HS-5 (cell line): ENCODE measurements around the gene CDKN1C.
A peak's percentile ranks its signal among the peaks of the same experiment; 100 is the strongest.

Experiments used
- DNase-seq: peaks from one replicate; pipeline ENCODE4 v3.0.0-alpha.2; 2012; ENCODE audit warnings: low read depth

CDKN1C gene

GRCh38 chr11:2885678-2886081 lies at the start of gene CDKN1C:
Gene CDKN1C, minus strand, starts transcription at chr11:2885775. Its CDS starts 319 bp downstream, at chr11:2885456.
- peak; percentile 36 for DNase-seq

DNA sequence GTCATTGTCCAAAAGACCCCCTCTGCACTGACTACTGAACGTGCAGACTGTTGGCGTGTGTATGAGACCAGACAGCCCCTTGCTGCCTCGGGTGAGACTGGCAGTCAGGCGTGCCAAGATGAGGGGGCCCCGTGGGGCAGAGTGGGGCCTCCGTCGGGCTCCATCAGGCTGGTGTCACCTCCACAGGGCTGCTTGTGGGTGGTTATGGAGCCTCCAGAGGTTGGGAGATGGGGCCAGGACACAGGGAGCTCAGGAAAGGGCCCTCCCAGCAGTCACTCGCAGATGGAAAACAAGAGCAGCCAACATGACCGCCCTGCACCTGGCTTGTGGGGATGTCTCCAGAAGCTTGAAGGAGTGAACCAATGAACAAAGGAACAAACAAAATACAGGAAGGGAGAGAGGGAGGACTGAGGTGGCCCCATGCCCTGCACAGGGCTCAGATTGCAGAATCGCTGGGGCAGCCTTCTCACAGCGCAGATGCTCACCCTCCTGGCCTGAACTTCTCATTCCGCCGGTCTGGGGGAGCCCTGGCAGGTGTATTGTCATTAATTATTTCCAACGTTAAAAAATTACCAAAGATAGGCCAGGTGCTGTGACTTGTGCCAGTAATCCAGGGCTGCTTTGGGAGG lies 49.1 kb upstream of the CDKN1C start:
- DNase-seq, result no peak

GRCh38 chr11:2934021-2934550 lies 48.5 kb upstream of the CDKN1C start:
- no peak for DNase-seq

GRCh38 chr11:2933375-2934020 lies 47.9 kb upstream of the CDKN1C start:
- DNase-seq, result peak; percentile 75

- no peak for DNase-seq
Measured at GRCh38 chr11:2932850-2933251, 47.3 kb upstream of the CDKN1C start.

- no peak for DNase-seq
Measured at GRCh38 chr11:2931771-2932738, 46.5 kb upstream of the CDKN1C start.

- DNase-seq, result no peak
Measured at GRCh38 chr11:2931420-2931746, 45.8 kb upstream of the CDKN1C start.

GRCh38 chr11:2930704-2931419 lies 45.3 kb upstream of the CDKN1C start:
- no peak for DNase-seq

DNA sequence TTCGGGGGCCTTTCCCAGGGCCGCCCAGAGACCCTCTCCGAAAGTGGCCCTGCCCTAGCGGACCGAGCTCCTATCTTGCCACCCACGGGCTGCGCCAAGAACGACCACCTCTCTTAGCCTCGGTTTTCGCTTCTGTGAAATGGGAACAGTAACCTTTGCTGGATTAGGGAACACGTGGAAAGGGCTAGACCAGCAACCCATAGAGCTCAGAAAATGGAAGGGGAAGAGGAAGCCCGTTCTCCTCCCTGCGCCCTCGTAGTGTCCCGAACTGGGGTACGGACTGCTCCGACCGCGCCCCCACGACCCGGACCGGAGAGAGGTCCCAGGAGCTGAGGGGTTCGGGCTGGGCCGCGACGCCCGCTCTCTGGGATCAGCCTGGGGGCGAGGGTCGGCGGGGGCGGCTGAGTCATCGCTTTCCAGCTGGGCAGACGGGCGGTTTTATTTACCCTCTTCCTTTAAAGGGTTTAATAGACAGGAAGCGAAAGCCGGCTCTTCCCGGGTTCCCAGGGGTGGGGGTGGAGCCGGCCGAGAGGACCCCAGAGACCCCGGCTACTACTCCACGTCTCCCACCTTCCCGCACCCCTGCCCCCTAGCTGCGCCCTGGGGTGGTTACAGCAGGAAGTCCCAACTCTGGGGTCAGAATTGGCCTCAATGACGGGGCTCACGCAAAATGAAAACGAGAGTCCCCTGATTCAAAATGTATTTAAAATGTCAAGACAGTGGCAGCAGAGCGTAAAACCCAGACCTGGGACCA lies 44.6 kb upstream of the CDKN1C start:
- no peak for DNase-seq

GRCh38 chr11:2929531-2929949 lies 44.0 kb upstream of the CDKN1C start:
- DNase-seq, result no peak

- no peak for DNase-seq
Measured at GRCh38 chr11:2928605-2929530, 43.3 kb upstream of the CDKN1C start, which contains the start of gene PHLDA2. Gene PHLDA2, minus strand, starts transcription at chr11:2929420. Its CDS starts 56 bp downstream, at chr11:2929364.

- no peak for DNase-seq
Measured at GRCh38 chr11:2927851-2928604, 42.5 kb upstream of the CDKN1C start.

DNA sequence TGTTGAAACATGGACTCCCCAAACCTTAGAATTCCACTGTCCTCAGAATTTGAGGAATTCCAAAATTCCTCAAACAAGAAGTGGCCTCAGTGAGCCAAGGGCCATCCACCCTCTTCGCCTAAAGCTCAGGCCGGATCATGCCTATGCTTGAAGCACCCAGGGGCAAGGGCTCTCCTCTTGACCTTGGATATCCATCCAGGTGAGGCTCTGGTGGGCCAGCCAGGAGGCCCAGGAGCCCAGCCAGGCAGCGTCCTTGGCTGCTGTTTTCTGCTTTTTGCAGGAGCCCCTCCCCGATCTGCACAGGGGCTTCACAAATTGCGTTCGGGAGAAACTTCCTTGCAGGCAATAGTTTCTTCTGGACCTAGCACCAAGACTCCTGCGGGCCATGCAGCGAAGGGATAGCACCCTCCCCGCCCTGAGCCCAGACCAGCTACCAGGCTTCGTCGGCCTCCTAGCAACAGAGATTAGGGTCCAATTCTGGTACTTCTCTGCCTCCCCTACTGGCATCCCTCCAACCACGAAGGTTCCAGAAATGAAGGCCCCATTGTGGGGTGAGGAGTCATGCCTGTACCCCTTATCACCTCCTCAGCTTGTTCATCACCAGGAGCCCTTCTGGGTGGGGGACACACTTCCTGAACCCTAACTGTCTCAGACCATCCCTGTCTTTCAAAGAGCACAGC lies 41.7 kb upstream of the CDKN1C start:
- DNase-seq, result no peak

GRCh38 chr11:2926611-2927051 lies 41.1 kb upstream of the CDKN1C start:
- DNase-seq, result no peak

DNA sequence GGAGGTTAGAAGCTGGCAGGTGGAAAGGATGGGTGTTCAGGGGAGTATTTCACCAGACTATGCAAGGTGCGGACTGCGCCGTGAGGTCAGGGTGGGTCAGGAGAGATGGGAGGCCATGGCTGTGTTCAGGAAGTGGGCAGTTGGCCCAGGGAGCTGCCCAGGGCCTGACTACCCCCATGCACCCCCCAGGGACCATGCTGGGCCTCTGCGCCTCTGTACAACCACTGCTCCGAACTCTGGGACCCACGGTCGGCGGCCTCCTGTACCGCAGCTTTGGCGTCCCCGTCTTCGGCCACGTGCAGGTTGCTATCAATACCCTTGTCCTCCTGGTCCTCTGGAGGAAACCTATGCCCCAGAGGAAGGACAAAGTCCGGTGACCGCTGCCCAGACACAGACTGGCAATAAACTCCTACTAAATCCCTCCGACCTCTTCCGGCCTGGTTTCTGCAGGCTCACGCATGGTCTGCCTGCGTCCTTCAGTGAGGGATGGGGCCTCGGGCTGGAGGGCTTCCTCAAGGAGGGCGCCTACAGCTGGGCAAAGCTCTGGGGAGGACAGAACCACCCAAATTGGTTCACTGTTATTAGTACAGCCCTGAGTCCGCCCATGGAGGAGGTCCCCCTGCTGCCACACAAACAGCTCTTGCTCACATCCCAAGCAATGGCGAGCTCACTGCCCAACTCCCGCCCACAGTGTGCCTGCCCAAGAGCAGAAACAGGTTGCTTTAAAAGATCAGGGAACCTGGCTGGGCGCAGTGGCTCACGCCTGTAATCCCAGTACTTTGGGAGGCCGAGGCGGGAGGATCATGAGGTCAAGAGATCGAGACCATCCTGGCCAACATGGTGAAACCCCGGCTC lies 39.5 kb upstream of the CDKN1C start:
- DNase-seq, result no peak

GRCh38 chr11:2924381-2924780 lies 38.8 kb upstream of the CDKN1C start:
- DNase-seq, result no peak
